ENCODE results near the gene DAGLA. TPM values are rescaled to one million over a fixed set of nuclear protein-coding genes. Genes with fewer than 3 reads are reported as not detected.

DAGLA gene
- total RNA-seq, 1 donor from 2014 or later = 1.1 TPM

DNA sequence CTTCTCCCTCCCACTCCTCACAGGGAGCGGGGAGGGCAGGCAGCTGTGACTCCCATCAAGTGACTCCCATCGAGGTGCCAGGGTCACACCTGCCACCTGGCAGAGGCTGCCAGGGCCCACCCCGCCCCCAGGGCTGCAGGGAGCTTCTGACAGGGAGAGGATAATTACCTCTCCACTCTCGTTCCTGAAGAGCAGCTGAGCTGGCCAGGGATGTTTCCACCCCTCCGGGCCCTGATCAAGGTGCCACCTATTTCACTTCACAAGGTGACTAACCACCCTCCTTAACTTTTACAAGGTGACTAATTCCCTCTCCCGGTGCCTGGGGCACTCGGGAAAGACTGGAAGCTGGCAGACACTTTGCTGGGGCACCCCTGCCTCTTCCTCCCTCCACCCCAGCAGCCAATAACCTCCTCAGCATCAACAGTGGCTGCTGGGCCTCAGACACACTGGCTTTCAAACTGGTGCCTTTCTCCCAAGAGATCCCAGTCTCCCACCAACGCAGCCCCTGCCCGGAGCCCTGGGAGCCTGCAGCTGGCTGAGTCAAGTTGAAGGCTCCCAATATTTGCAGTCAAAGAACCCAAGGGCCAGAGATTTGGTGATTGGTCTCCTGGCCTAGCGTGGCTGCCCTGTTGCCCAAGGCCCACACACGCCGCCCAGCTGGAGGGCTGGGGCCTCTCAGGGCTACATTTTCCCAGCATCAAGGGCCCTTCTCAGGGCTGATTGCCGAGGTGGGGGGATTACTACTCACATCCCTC lies 50.2 kb downstream of the DAGLA start:
- no peak for DNase-seq

DNA sequence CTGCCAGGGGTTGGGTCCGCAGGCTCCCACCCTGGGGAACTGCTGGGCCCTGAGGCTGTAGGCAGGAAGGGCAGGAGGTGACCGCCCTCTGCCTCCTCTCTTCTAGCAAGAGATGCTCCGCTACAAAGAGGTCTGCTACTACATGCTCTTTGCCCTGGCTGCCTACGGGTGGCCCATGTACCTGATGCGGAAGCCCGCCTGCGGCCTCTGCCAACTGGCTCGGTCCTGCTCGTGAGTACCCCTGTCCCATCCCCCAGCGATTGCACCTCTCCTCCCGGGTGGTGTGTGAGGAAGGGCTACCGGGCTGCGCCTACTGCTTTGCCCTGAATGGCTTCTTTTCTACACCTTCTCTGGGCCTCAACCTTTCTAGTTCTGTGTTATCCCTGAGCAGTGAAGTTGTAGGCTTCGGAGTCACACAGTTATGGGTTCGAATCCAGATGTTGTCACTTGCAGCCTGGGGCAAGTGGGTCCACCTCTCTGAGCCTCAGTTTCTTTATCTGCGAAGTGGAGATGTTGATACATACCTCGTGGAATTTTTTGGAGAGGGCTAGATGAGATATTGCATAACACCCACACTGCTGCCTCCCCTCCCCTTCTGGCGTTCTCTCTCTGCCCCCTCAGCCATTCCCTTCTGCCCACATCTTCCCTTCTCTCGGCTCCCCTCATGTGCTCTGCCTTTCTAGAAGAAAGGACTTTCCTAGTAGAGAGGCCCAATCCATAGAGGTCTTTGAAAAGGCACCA lies 51.2 kb downstream of the DAGLA start:
- DNase-seq = no peak

DNA sequence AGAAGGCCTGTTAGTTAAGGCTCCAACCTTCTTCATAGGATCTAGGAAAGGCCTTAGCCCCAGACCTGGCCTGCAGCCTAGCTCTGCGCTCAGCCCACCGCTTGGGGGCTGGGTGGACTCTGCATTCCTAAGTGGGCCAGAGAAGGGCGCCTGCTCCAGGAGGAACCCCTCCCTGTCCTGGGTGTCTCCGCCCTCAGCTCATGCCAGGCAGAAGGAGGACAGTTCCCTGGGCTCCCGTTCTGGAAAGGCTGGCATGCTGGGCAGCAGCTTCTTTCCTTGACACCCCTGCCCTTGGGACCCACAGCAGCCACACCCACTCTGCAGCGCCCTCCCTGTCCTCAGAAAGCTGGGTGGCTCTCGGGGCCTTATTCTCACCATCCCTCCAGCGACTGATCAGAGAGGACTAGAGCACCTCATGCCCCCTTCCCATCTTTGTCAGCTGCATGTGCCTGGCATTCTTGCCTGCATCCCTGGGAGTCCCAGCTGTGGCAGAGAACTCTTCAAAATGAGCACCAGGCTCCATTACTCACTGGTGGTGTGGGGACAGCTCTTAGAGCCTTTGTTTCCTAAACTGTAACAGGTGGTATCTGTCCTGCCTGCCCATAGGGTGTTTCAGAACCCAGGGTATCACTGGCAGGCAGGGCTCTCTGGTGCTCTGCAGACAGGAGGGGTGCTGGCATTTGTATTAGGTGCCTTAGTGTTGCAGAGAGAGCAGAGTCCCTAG lies 51.9 kb downstream of the DAGLA start:
- DNase-seq = no peak

DNA sequence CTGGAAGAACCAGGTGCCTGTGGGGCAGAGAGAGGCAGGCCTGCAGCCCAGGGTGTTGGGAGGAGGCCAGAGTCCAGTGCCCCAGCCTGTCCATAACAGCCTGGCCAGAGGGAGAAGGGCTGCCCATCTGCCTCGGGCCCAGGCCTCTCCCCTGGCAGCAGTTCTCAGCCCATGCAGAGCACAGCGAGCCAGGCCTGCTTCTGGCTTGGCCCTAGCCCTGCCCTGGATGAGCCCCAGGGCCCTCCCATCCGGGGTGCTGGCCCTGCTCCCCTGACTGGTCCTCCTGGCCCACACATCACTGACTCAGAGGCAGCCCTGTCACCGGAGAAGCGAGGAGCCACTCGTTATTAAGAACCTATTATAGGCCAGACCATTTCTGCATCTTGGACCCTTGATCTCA lies 52.5 kb downstream of the DAGLA start:
- no peak for DNase-seq

DNA sequence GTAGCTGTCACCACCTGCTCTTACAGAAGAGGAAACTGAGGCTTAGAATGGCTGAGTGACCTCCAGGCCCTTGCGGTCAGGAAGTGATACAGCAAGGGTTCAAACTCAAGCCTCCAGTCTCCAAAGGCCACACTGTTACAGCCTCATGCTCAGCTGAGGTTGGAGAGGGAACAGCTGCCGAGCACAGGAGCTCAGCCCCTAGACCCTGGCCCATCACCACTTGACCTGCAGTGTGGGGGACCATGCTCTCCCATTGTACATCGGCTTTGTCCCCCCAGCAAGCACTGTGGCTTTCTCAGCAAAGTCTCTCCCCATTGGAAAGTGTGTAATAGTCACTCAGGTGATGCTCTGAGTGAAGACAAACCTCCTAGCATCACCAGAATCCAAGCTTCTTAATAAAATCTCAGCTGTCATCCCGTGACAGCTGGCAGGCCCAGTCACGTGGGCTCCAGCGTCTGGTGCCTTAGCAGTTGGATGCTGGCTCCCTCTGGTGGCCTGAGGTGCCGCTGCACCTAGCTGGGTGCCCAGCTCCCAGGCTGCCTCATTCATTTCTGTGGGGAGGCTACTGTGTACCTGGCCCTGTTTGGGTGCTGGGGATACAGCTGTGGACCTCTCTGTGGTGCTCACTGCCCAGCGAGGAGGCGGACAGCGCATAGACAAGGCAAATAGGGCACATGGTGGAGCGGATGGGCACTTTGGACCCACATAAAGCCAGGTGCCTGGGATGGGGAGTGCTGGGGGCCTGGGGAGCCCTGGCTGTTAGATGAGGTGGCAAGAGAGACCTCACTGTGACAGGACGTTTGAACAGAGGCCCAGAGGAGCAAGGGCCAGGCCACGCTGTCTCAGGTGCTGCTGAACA lies 53.2 kb downstream of the DAGLA start:
- DNase-seq = peak; percentile 81

DNA sequence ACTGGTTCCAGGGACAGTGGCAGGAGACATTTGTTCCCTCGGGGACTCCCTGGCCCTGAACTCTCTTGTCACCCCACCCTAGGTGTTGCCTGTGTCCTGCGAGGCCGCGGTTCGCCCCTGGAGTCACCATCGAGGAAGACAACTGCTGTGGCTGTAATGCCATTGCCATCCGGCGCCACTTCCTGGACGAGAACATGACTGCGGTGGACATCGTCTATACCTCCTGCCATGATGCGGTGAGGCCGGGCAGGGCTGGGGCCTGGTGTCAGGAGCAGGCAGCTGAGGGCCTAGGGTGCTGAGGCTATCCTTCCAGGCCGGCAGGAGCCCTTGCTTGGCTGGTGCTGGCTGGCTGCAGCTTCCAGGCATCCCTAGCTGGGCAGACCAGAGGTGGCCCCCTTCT lies 54.6 kb downstream of the DAGLA start:
- no peak for DNase-seq

DNA sequence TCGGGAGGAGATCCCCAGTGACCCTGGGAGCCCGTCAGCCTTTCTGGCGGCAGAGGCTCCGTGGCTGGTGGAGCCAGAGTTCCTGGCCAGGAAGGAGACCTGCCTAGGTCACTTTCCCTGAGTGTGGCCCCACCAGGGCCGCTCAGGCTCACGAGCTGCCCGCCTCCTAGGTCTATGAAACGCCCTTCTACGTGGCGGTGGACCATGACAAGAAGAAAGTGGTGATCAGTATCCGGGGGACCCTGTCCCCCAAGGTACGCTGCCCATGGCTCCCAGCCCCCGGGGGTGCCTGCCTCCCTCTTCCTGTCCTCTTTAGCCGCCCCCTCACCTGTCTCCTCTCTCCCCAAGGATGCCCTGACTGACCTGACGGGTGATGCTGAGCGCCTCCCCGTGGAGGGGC lies 55.2 kb downstream of the DAGLA start:
- no peak for DNase-seq

DNA sequence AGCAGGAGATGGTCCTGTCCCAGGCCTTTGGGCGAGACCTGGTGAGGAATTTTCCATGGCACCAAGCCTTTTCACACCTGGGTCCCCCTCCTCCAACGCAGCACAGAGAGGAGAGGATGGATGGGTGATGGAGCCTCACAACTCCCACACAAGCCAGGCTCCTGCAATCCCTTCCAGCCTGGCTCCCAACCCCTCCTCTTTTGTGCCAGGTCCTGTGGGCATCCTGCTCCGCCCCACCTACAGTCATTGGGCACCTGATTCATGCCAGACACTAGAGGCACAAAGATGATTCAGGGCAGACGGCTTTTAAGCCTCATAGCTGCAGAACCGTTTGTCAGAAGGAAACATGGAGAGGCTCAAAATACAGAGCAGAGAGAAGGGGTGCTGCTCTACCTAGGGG lies 56.1 kb downstream of the DAGLA start:
- DNase-seq = no peak

DNA sequence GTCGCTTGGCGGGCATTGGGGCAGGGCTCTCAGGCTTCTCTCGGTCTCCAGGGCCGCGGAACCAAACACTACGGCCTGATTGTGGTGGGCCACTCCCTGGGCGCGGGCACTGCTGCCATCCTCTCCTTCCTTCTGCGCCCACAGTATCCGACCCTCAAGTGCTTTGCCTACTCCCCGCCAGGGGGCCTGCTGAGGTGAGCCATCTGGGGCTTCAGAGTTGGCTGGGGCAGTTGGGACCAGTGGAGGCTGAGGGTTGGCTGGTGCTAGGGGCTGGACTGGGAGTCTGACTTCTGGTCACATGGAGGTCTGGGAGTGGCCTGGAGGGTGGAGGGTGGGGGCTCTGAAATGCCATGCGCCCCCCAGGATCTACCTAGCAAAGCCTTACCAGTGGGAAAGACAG lies 56.9 kb downstream of the DAGLA start:
- no peak for DNase-seq

DNA sequence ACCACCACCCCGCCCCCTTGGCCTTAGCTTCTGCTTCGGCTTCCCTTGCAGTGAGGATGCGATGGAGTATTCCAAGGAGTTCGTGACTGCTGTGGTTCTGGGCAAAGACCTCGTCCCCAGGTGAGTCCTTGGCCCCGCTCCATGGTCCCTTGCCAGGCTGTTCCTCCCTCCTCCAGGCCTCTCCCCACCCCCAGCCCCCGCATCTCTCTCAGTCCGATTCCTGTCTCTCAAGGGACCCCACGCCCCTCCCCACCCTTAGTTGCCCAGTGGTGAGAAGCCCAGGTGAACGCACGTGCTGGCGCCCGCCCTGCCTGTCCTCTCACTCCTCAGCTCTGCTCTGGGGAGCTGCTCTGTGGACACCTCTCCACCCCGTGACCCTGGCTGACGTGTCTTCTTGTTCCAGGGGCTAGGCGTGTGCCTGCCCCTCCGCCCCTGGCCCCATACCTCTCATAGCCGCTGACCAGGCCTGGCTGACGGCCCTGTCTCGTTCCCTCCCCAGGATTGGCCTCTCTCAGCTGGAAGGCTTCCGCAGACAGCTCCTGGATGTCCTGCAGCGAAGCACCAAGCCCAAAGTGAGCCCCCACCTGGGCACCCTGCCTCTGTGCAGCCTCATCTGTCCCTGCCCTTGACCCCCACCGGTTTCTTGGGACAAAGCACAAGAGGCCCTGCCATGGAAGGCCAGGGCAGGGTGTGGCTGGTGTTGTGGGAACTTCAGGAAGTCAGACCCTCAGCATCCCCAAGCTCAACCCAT lies 57.6 kb downstream of the DAGLA start:
- DNase-seq = no peak

DNA sequence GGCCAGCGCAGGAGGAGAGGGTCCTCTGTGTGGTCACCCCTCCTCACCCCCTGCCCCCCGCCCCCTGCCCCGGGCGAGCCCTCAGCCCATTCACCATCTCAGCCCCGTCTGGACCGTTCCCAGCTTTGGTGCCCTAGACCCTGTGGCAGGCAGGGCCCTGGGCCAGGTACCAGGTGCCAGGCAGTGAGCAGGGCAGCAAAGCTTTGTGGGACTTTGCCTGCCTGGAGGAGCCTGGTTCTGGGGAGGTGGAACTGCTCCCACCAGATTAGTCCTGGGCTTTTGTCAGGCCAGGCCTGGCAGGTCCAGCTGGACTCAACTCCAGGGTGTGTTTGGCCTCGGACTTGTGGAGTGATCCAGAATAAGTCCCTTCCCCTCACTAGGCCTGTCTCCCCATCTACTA lies 58.6 kb downstream of the DAGLA start:
- no peak for DNase-seq

DNA sequence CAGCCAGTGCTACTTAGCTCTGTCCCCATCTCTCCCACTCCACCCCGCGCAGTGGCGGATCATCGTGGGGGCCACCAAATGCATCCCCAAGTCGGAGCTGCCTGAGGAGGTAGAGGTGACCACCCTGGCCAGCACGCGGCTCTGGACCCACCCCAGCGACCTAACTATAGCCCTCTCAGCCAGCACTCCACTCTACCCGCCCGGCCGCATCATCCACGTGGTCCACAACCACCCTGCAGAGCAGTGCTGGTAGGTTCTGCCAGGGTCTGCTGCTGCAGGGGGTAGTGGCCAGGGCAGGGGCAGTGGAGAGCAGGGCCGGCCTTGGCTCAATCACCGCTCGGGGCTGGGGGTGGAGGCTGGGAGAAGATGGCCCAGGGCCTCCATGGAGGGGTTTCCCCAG lies 59.2 kb downstream of the DAGLA start:
- no peak for DNase-seq

DNA sequence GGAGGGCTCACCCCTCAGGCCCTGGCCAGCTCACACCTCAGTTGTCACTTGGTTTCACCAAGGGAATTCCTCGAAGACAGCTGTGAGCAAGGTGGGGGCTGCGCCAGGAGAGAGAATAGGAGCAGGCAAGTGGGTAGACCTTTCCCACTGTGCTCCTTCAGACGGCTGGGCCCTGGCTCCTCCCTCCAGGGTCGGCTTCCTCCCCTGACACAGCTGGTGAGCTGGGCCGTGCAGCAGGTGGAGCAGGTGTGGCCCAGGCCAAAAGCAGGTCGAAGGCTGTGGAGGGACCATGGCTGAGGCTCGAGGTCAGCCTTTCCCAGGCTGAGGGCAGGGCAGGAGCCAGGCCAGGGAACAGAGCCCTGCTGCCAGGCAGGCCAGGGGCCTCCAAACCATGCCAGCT lies 59.8 kb downstream of the DAGLA start:
- no peak for DNase-seq

DNA sequence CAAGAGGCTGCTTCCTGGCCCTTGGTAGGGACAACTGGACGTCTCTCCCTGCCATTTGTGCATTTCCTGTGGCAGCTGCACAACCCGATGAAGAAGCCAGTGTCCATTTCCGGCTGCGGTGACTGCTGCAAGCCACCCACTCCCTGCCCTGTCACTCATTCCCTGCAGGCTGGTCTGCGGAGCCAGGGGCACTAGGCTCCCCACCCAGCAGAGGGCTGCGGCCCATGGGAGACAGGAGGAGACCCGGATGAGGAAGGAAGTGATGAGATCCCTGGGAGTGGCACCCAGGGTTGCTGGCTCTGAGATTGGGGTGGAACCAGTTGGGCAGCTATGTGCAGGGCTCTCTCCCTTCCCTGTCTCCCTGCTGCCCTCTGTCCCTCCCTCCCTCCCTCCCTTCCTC lies 62.2 kb downstream of the DAGLA start:
- no peak for DNase-seq

DNA sequence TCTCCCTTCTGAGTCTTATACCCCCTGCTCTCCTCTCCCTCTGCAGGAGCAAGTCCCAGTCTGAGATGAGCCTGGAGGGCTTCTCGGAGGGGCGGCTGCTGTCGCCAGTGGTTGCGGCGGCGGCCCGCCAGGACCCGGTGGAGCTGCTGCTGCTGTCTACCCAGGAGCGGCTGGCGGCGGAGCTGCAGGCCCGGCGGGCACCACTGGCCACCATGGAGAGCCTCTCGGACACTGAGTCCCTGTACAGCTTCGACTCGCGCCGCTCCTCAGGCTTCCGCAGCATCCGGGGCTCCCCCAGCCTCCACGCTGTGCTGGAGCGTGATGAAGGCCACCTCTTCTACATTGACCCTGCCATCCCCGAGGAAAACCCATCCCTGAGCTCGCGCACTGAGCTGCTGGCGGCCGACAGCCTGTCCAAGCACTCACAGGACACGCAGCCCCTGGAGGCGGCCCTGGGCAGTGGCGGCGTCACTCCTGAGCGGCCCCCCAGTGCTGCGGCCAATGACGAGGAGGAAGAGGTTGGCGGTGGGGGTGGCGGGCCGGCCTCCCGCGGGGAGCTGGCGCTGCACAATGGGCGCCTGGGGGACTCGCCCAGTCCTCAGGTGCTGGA lies 63.4 kb downstream of the DAGLA start:
- no peak for DNase-seq

DNA sequence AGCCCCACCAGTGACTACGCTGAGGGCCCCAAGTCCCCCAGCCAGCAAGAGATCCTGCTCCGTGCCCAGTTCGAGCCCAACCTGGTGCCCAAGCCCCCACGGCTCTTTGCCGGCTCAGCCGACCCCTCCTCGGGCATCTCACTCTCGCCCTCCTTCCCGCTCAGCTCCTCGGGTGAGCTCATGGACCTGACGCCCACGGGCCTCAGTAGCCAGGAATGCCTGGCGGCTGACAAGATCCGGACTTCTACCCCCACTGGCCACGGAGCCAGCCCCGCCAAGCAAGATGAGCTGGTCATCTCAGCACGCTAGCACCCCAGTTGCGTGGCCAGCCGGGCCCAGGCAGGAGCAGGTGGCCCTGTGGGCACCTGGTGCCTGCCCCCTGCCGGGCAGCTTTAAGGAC lies 64.0 kb downstream of the DAGLA start:
- no peak for DNase-seq

DNA sequence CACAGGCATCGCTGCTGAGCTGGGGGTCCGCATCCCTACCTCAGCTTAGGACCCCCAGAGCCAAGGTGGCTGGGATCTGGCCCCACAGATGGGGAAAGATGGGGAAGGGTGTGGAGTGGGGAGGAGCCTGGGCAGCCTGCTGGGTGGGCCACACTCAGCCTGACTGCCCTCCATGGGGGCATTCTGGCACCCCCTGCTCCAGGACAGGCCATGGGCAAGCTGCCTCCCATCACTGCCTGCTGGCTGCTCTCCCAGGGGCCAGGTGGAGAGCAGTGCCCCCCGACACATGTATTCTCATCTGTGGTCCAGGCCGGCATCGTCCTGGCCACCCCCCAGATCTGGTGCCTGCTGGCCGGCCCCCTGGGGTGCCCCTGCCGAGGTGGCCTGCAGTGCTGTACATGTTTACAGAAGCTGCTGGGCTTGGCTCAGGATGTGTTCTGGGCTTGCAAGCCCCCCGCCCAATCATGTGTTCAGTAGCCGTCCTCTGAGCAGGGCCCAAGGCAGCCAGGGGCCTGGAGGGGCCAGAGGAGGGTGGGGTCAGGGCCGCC lies 64.5 kb downstream of the DAGLA start:
- DNase-seq = no peak

DNA sequence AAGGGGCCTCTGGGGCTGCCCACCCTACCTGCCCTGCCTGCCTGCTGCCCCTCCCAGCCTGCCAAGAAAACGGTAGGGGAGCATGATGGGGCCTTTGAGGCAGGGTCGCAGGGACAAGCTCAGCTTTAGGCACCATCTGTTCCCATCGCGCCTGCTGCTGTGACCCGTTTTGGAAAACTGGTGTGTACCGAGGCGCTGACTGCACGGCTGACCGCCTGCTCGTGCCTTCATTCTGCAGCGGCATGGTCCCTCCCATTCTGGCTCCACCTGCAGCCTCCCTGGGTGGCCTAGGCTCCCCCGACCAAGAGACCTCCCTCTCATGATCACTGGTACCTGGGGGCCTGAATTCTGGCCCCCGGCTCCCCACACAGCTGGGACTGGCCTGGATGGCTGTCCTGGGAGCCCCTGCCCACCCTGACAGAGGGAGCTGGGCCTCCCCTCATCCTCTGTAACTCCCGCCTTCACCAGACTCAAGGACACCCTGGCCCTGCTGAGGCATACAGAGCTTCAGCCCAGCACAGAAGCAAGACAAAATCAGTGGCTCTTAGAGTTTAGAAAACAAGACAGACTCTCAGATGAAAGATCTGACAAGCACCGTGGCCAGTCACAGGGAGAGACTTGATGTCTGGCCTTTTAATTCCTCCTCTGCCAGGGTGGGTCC lies 65.7 kb downstream of the DAGLA start:
- DNase-seq = no peak

DNA sequence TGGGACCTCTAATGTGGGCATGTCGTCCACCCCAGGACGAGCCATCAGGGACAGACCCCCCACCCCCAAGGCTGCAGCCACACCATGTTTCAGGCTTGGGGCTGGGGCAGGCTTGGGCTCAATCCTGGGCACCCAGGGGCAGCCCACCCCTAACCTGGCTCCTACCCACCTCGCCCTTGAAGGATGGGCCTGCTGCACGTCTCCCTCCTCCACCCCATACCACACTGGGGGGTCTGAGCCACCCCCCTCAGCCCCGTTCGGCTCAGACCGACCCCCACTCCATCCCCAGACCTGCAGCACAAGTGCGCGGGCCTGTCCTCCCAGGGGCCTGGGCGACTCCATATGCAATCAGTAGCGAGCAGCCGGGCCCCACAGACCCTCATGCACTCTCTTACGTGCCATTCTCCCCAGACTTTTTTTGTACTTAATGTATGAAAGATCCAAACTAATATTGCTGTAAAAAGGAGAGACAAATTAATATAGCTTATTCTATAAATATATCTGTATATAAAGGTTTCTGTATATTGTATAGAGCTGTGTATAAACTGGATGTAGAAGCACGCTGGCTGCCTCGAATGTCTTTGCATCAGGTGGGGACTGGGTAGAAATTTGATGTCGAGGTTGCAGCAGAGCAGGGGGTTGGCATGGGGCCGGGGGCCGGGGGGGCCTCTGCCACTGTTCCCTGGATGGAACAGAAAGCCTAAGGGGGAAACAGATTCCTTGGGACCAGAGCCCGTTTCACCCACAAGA lies 66.4 kb downstream of the DAGLA start:
- no peak for DNase-seq
